Ascending aorta (tissue), 2 donors: ENCODE results near the gene IL1RN. TPM values are rescaled to one million over a fixed set of nuclear protein-coding genes. Genes with fewer than 3 reads are reported as not detected.

Experiments
- DNase-seq, 2 donors: peaks; one replicate each; pipeline ENCODE4 v3.0.0-alpha.2; 2019; ENCODE audit warnings: low spot score in 2 of 2
- H3K27ac ChIP-seq, 2 donors: fragments of 200-600 bp; sonication (generic); one replicate each; pipeline ENCODE4 v1.5.1; 2016 to 2017; ENCODE audit warnings: mild to moderate bottlenecking in 1 of 2
- H3K27me3 ChIP-seq: fragments of 200-600 bp; sonication (generic); one replicate; pipeline ENCODE4 v1.5.1; 2017
- H3K36me3 ChIP-seq, 2 donors: fragments of 200-600 bp; sonication (generic); one replicate each; pipeline ENCODE4 v1.5.1; 2016
- H3K4me1 ChIP-seq, 2 donors: fragments of 200-600 bp; sonication (generic); one replicate each; pipeline ENCODE4 v1.5.1; 2016 to 2017; ENCODE audit warnings: mild to moderate bottlenecking in 1 of 2
- H3K4me3 ChIP-seq, 2 donors: fragments of 200-600 bp; sonication (generic); one replicate each; pipeline ENCODE4 v1.5.1; 2016 to 2017; ENCODE audit warnings: mild to moderate bottlenecking in 1 of 2
- H3K9me3 ChIP-seq, 2 donors: fragments of 200-600 bp; sonication (generic); one replicate each; pipeline ENCODE4 v1.5.1; 2016
- intact Hi-C: fragments of 100-400 bp; cut with DNase I; formaldehyde crosslinking; loops from one replicate; pipeline ENCODE4 v1.15.1; 2023
- total RNA-seq: library from RNA; depleted of rRNA; stranded (reverse); fragments of >200 nt; gene quantifications from one replicate; pipeline ENCODE4 v1.1.0, GENCODE V29; 2016
- TF ChIP-seq, protein P1 (sequence below), 3 experiments: fragments of 200-600 bp in 2 of 3; fragments of 450-650 bp in 1 of 3; sonication (generic) in 2 of 3; IDR thresholded peaks; one replicate each; pipeline ENCODE4 v1.5.1; 2016 to 2019; ENCODE audit warnings: antibody characterized with exemption in 3 of 3, mild to moderate bottlenecking in 1 of 3, moderate library complexity in 1 of 3

Gene IL1RN
- total RNA-seq, 1 donor from 2014 or later, result not detected

DNA sequence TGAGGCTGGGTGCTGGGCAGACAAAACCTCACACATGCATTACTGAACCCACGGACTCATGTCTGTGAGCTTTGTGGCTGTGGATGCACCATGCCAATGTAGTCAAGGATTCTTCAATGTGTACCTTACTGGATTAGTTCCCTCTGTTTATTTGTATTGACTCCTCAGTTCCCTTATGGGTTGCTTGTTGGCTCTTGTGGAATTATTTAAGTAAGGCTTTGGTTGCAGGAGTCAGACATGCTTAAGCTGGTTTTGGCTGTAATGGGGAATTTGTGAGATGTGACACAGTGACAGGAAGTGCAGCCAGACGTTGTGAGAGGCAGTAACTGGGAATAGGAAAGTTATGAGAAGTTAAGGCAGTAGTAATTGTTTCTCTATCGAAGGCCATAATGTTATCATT is 13.6 kb upstream of the IL1RN start:
- Histone ChIP-seq H3K36me3 (no peaks in the 10 kb centered on the region), H3K27me3 (no peaks in the 10 kb centered on the region), H3K4me3 (no peak overlapping the region), H3K27ac (no peak overlapping the region), H3K9me3 (no peaks in the 10 kb centered on the region), H3K4me1 (no peaks in the 10 kb centered on the region)
- intact Hi-C loops, result no loop called here
- no peak for DNase-seq
- TF ChIP-seq, protein P1, sequence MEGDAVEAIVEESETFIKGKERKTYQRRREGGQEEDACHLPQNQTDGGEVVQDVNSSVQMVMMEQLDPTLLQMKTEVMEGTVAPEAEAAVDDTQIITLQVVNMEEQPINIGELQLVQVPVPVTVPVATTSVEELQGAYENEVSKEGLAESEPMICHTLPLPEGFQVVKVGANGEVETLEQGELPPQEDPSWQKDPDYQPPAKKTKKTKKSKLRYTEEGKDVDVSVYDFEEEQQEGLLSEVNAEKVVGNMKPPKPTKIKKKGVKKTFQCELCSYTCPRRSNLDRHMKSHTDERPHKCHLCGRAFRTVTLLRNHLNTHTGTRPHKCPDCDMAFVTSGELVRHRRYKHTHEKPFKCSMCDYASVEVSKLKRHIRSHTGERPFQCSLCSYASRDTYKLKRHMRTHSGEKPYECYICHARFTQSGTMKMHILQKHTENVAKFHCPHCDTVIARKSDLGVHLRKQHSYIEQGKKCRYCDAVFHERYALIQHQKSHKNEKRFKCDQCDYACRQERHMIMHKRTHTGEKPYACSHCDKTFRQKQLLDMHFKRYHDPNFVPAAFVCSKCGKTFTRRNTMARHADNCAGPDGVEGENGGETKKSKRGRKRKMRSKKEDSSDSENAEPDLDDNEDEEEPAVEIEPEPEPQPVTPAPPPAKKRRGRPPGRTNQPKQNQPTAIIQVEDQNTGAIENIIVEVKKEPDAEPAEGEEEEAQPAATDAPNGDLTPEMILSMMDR (IDR thresholded peaks at IDR 0.05), result no peak

DNA sequence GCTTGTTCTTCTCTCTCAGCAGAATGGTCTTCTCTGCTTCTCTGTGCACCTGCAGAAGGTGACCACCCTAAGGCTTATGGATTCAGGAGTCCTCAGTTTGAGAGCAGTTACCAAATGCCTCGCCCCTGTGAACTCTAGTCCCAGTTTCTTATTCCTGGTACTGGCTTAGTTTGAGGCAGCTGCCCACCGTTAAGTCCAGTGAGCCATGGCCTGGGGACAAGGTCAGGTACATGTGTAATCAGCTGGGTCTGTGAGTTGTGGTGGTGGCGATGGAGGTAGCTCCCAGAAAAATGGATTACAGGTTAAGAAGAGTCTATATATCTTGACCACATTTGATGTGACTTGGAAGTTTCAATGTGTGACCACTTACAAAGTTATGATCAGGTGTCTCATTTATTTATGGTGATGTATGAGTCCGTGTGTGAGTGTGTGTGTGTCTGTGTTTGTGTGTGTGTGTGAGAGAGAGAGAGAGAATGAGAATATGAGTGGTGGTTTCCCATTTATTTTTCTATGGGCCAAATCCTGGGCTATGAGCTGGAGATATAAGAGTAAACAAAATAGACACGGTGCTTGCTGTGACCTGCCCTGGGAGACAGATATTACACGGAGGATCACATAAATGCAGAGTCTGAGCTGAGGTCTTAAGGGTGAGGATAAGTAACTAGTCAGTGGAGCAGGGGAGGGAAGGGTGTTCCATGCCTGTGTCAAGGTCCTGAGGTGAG is 13.0 kb upstream of the IL1RN start:
- intact Hi-C loops, result no loop called here
- TF ChIP-seq, protein P1 (IDR thresholded peaks at IDR 0.05), result no peak
- no peaks in the 10 kb centered on the region for H3K9me3 ChIP-seq

GRCh38 chr2:113114996-113115395 is 12.4 kb upstream of the IL1RN start:
- Histone ChIP-seq H3K27ac (no peak overlapping the region), H3K4me3 (no peak overlapping the region), H3K9me3 (no peaks in the 10 kb centered on the region), H3K27me3 (no peaks in the 10 kb centered on the region), H3K36me3 (no peaks in the 10 kb centered on the region), H3K4me1 (no peaks in the 10 kb centered on the region)
- TF ChIP-seq, protein P1 (IDR thresholded peaks at IDR 0.05), result no peak
- intact Hi-C loops, result no loop called here
- no peak for DNase-seq

More for the DNA sequence above, 13.0 kb upstream of the IL1RN start:
- no peak for DNase-seq
- Histone ChIP-seq H3K27ac (no peak overlapping the region), H3K4me3 (no peak overlapping the region), H3K4me1 (no peaks in the 10 kb centered on the region), H3K36me3 (no peaks in the 10 kb centered on the region), H3K27me3 (no peaks in the 10 kb centered on the region)

DNA sequence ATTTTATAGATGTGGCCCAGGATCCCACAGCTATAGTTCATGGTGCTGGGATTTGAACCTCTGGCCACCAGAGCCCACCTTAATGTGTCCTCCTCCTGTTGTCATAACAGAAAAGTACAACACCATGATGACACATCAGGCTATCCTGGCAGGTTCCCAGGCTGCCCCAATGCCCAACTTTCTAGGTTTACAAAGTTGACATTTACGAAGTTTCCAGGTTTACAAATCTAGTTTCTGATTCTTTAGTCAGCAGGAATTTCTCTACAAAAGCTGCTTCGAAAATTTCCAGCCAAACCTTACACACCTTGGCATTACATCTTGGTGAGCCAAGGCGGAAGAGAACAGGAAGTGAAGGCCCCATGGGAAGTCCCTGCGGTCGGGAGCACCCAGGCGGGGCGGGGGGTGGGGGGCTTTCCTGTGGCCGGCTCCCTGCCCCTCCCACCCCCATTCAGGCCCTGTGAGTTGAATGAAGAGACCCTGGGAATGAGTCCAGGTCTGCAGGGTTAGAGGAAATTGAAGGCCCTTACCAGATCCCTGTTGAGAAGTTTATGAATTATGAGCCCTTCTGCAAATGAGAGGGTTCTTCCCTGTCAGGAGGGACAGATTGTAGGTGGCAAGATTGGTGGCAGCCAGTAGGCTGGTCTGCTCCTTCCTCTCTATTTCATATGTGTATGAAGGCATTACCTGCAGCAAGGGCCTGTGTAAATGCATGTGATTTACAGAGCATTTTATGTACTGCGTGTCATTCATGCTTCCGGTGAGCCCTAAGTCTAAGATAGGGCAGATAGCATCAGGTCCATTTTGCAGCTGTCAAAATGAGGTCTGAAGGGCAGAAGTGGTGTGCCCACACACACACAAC is 11.1 kb upstream of the IL1RN start:
- TF ChIP-seq, protein P1 (IDR thresholded peaks at IDR 0.05), result no peak
- Histone ChIP-seq H3K27ac (no peak overlapping the region), H3K4me1 (no peaks in the 10 kb centered on the region), H3K9me3 (no peaks in the 10 kb centered on the region), H3K36me3 (no peaks in the 10 kb centered on the region), H3K4me3 (no peak overlapping the region), H3K27me3 (no peaks in the 10 kb centered on the region)
- intact Hi-C loops, result no loop called here
- no peak for DNase-seq

- Histone ChIP-seq H3K4me3 (no peak overlapping the region), H3K27me3 (no peaks in the 10 kb centered on the region), H3K4me1 (no peaks in the 10 kb centered on the region), H3K27ac (no peak overlapping the region), H3K36me3 (no peaks in the 10 kb centered on the region), H3K9me3 (no peaks in the 10 kb centered on the region)
- no peak for DNase-seq
- TF ChIP-seq, protein P1 (IDR thresholded peaks at IDR 0.05), result no peak
- intact Hi-C loops, result no loop called here
Observed at GRCh38 chr2:113117541-113118262, 9.7 kb upstream of the IL1RN start.
